WTC11 (cell line): Measurements from ENCODE around the gene FEM1C. TPM values are rescaled to one million over a fixed set of nuclear protein-coding genes. Genes with fewer than 3 reads are reported as not detected.
A peak's percentile ranks its signal among the peaks of the same experiment; 100 is the strongest.

Experiments used
- ATAC-seq: fragments of 200-7000 bp; cut with Tn5 transposase; 2 replicates; pipeline ENCODE4 v1.10.0; 2021; ENCODE audit warnings: mild to moderate bottlenecking, moderate library complexity
- CTCF ChIA-PET: fragments of 300-600 bp; sonication (Branson Sonifier 250); formaldehyde crosslinking; loops from one replicate; lab custom pipeline; 2021; ENCODE audit warnings: antibody characterized with exemption; lab: Charles Lee
- POLR2A ChIA-PET: fragments of 350-600 bp; sonication (Branson Sonifier 250); formaldehyde crosslinking; loops from one replicate; lab custom pipeline; 2021; ENCODE audit warnings: antibody characterized with exemption; lab: Charles Lee
- DNase-seq: peaks from one replicate; pipeline ENCODE4 v3.0.0; 2021; ENCODE audit warnings: low spot score
- H3K27ac Mint-ChIP-seq: 2 replicates; pipeline ENCODE4 v1.8.0; 2021; ENCODE audit warnings: mixed read lengths
- H3K27me3 Mint-ChIP-seq: 2 replicates; pipeline ENCODE4 v1.8.0; 2021; ENCODE audit warnings: low read depth, mild to moderate bottlenecking, moderate library complexity, mixed read lengths
- H3K36me3 Mint-ChIP-seq: 2 replicates; pipeline ENCODE4 v1.8.0; 2021; ENCODE audit warnings: mixed read lengths
- H3K4me1 Mint-ChIP-seq: 2 replicates; pipeline ENCODE4 v1.8.0; 2022; ENCODE audit warnings: mixed read lengths
- H3K4me3 Mint-ChIP-seq: 2 replicates; pipeline ENCODE4 v1.8.0; 2021; ENCODE audit warnings: mild to moderate bottlenecking, moderate library complexity, mixed read lengths
- H3K9me3 Mint-ChIP-seq: 2 replicates; pipeline ENCODE4 v1.8.0; 2021; ENCODE audit warnings: mixed read lengths
- CTCF ChIP-seq: fragments of 200-600 bp; IDR thresholded peaks from 2 replicates; pipeline ENCODE4 v1.8.0; 2022; ENCODE audit warnings: antibody characterized with exemption
- ESRRA ChIP-seq: sonication (generic); formaldehyde crosslinking; IDR thresholded peaks from 2 replicates; pipeline ENCODE4 v1.8.1; 2022; ENCODE audit warnings: mild to moderate bottlenecking, missing genetic modification reagents, borderline replicate concordance
- FOXK1 ChIP-seq: sonication (generic); formaldehyde crosslinking; IDR thresholded peaks from 2 replicates; pipeline ENCODE4 v1.8.0; 2022; ENCODE audit warnings: mild to moderate bottlenecking, moderate library complexity, missing genetic modification reagents
- FOXP1 ChIP-seq: sonication (generic); formaldehyde crosslinking; IDR thresholded peaks from 2 replicates; pipeline ENCODE4 v1.8.0; 2022; ENCODE audit warnings: missing genetic modification reagents, mild to moderate bottlenecking, moderate library complexity, borderline replicate concordance
- IRF2 ChIP-seq: sonication (generic); formaldehyde crosslinking; IDR thresholded peaks from 2 replicates; pipeline ENCODE4 v1.8.0; 2022; ENCODE audit warnings: low read depth, missing genetic modification reagents, borderline replicate concordance
- KAT7 ChIP-seq: sonication (generic); formaldehyde crosslinking; IDR thresholded peaks from 2 replicates; pipeline ENCODE4 v1.8.1; 2023; ENCODE audit warnings: missing genetic modification reagents, mild to moderate bottlenecking, borderline replicate concordance
- MXD4 ChIP-seq: fragments of 250-450 bp; sonication (Bioruptor Pico); IDR thresholded peaks from 2 replicates; pipeline ENCODE4 v1.8.0; 2021; ENCODE audit warnings: mild to moderate bottlenecking, moderate library complexity, borderline replicate concordance
- NFE2L1 ChIP-seq: sonication (generic); formaldehyde crosslinking; IDR thresholded peaks from 2 replicates; pipeline ENCODE4 v1.8.1; 2023; ENCODE audit warnings: missing genetic modification reagents
- PRDM15 ChIP-seq: sonication (generic); formaldehyde crosslinking; IDR thresholded peaks from 2 replicates; pipeline ENCODE4 v1.8.0; 2022; ENCODE audit warnings: missing genetic modification reagents
- RORB ChIP-seq: fragments of 250-450 bp; sonication (Bioruptor Pico); IDR thresholded peaks from 2 replicates; pipeline ENCODE4 v1.9.0; 2021; ENCODE audit warnings: mild to moderate bottlenecking
- TEAD4 ChIP-seq: sonication (generic); formaldehyde crosslinking; IDR thresholded peaks from 2 replicates; pipeline ENCODE4 v1.8.0; 2022; ENCODE audit warnings: mild to moderate bottlenecking, missing genetic modification reagents
- USF1 ChIP-seq: sonication (generic); formaldehyde crosslinking; IDR thresholded peaks from 2 replicates; pipeline ENCODE4 v1.8.0; 2022; ENCODE audit warnings: mild to moderate bottlenecking, missing genetic modification reagents
- ZNF138 ChIP-seq: sonication (generic); formaldehyde crosslinking; conservative IDR thresholded peaks from 2 replicates; pipeline ENCODE4 v1.8.1; 2022; ENCODE audit warnings: mild to moderate bottlenecking, moderate library complexity, missing genetic modification reagents
- total RNA-seq: library from RNA; stranded (reverse); gene quantifications from 3 replicates; pipeline ENCODE4 v1.2.3, GENCODE V29; 2021
- TF ChIP-seq, protein P1 (sequence below): fragments of 250-450 bp; sonication (Bioruptor Pico); conservative IDR thresholded peaks from 2 replicates; pipeline ENCODE4 v1.9.0; 2021; ENCODE audit warnings: mild to moderate bottlenecking
- TF ChIP-seq, protein P2 (sequence below): sonication (generic); formaldehyde crosslinking; IDR thresholded peaks from 2 replicates; pipeline ENCODE4 v1.8.1; 2023; ENCODE audit warnings: mild to moderate bottlenecking, missing genetic modification reagents
- TF ChIP-seq, protein P3 (sequence below): sonication (generic); formaldehyde crosslinking; IDR thresholded peaks from 2 replicates; pipeline ENCODE4 v1.8.0; 2023; ENCODE audit warnings: mild to moderate bottlenecking, missing genetic modification reagents
- TF ChIP-seq, protein P4 (sequence below): sonication (generic); formaldehyde crosslinking; conservative IDR thresholded peaks from 2 replicates; pipeline ENCODE4 v1.8.1; 2023; ENCODE audit warnings: mild to moderate bottlenecking, low read depth, missing genetic modification reagents, moderate library complexity

Gene FEM1C
- total RNA-seq, 1 experiment from 2014 or later = 13.6 TPM

GRCh38 chr5:115490596-115490995 lies 54.0 kb downstream of the FEM1C start:
- Mint-ChIP-seq H3K27ac (no peak overlapping the region), H3K36me3 (no peaks in the 10 kb centered on the region), H3K4me1 (peaks cover 19% of the 10 kb centered on the region), H3K4me3 (no peak overlapping the region), H3K9me3 (no peaks in the 10 kb centered on the region), H3K27me3 (no peaks in the 10 kb centered on the region; the same call in 1 of the 2 replicates)
- ATAC-seq (peak; percentile 23), DNase-seq (no peak)
- CTCF ChIA-PET = no interaction called here
- POLR2A ChIA-PET = no interaction called here
- TF ChIP-seq USF1 (CRISPR knock-in tag) (no peak), RORB (no peak)

DNA sequence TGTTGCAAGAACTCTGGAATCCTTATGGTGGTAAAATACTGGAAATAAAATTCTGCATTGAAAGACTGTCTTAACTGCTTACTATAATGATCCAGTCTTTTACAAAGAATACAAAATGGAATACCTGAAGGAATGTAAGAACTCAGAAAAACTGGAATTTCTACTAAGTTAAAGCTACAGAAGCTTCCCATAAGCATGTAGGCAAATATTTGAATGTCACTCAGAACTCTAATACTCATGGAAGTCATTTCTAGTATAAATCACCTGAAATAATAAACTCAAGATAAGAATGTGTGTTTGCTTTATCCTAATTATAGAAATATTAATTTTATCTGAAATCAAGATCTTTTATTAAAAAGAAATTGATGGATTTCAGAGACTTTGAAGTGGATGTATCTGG lies 54.8 kb downstream of the FEM1C start:
- no peaks in the 10 kb centered on the region for H3K9me3 Mint-ChIP-seq
- DNase-seq (no peak), ATAC-seq (no peak)
- no peak overlapping the region for H3K27ac Mint-ChIP-seq
- no peak for TF ChIP-seq PRDM15
- TF ChIP-seq, protein P1, sequence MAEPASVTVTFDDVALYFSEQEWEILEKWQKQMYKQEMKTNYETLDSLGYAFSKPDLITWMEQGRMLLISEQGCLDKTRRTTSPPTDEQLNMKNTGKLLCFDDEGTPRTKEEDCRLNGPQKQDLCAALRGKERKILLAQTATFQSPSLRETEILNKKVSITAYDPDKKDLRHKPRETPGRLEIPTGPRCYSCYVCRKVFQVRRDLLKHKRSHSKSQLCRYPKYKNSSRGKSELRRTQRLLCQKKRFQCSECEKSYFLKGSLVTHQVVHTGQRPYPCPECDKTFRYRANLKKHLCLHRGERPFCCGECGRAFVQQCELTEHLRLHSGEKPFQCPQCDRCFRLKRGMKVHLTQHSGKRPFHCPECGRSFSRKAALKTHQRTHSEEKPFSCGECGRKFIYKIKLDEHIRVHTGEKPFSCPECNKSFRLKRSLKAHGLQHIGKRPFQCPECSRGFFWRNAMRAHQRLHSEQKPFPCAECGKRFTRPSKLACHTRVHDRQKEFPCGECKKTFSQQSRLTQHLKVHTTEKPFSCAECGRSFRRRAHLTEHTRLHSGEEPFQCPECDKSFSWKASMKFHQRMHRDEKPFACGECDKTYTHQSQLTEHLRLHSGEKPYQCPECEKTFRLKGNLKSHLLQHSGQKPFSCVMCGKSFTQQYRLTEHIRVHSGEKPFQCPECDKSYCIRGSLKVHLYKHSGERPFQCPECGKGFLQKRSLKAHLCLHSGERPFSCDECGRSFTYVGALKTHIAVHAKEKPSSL (CRISPR knock-in tag) = no peak
- TF ChIP-seq FOXK1 = no peak
- TF ChIP-seq MXD4 (CRISPR knock-in tag) = no peak
- TF ChIP-seq ESRRA (CRISPR knock-in tag) = no peak
- TF ChIP-seq IRF2 (CRISPR knock-in tag) = no peak
- no peak for TF ChIP-seq CTCF
- TF ChIP-seq, protein P2, sequence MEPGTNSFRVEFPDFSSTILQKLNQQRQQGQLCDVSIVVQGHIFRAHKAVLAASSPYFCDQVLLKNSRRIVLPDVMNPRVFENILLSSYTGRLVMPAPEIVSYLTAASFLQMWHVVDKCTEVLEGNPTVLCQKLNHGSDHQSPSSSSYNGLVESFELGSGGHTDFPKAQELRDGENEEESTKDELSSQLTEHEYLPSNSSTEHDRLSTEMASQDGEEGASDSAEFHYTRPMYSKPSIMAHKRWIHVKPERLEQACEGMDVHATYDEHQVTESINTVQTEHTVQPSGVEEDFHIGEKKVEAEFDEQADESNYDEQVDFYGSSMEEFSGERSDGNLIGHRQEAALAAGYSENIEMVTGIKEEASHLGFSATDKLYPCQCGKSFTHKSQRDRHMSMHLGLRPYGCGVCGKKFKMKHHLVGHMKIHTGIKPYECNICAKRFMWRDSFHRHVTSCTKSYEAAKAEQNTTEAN (CRISPR knock-in tag) = no peak
- TF ChIP-seq ZNF138 = no peak
- no peak for TF ChIP-seq KAT7
- no peak overlapping the region for H3K4me3 Mint-ChIP-seq
- ChIA-PET CTCF (no interaction called here), POLR2A (no interaction called here)
- no peaks in the 10 kb centered on the region; the same call in 1 of the 2 replicates for H3K27me3 Mint-ChIP-seq
- no peaks in the 10 kb centered on the region for H3K36me3 Mint-ChIP-seq
- H3K4me1 Mint-ChIP-seq = peaks cover 18% of the 10 kb centered on the region

GRCh38 chr5:115487756-115488155 lies 56.8 kb downstream of the FEM1C start:
- TF ChIP-seq NFE2L1 (no peak), TEAD4 (no peak), FOXP1 (CRISPR knock-in tag) (no peak), RORB (no peak)
- TF ChIP-seq, protein P3, sequence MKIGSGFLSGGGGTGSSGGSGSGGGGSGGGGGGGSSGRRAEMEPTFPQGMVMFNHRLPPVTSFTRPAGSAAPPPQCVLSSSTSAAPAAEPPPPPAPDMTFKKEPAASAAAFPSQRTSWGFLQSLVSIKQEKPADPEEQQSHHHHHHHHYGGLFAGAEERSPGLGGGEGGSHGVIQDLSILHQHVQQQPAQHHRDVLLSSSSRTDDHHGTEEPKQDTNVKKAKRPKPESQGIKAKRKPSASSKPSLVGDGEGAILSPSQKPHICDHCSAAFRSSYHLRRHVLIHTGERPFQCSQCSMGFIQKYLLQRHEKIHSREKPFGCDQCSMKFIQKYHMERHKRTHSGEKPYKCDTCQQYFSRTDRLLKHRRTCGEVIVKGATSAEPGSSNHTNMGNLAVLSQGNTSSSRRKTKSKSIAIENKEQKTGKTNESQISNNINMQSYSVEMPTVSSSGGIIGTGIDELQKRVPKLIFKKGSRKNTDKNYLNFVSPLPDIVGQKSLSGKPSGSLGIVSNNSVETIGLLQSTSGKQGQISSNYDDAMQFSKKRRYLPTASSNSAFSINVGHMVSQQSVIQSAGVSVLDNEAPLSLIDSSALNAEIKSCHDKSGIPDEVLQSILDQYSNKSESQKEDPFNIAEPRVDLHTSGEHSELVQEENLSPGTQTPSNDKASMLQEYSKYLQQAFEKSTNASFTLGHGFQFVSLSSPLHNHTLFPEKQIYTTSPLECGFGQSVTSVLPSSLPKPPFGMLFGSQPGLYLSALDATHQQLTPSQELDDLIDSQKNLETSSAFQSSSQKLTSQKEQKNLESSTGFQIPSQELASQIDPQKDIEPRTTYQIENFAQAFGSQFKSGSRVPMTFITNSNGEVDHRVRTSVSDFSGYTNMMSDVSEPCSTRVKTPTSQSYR (CRISPR knock-in tag) = no peak
- TF ChIP-seq, protein P4, sequence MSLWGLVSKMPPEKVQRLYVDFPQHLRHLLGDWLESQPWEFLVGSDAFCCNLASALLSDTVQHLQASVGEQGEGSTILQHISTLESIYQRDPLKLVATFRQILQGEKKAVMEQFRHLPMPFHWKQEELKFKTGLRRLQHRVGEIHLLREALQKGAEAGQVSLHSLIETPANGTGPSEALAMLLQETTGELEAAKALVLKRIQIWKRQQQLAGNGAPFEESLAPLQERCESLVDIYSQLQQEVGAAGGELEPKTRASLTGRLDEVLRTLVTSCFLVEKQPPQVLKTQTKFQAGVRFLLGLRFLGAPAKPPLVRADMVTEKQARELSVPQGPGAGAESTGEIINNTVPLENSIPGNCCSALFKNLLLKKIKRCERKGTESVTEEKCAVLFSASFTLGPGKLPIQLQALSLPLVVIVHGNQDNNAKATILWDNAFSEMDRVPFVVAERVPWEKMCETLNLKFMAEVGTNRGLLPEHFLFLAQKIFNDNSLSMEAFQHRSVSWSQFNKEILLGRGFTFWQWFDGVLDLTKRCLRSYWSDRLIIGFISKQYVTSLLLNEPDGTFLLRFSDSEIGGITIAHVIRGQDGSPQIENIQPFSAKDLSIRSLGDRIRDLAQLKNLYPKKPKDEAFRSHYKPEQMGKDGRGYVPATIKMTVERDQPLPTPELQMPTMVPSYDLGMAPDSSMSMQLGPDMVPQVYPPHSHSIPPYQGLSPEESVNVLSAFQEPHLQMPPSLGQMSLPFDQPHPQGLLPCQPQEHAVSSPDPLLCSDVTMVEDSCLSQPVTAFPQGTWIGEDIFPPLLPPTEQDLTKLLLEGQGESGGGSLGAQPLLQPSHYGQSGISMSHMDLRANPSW (CRISPR knock-in tag) = no peak
- Mint-ChIP-seq H3K4me1 (peaks cover 5% of the 10 kb centered on the region), H3K9me3 (no peaks in the 10 kb centered on the region), H3K36me3 (no peaks in the 10 kb centered on the region), H3K27ac (no peak overlapping the region), H3K4me3 (no peak overlapping the region), H3K27me3 (no peaks in the 10 kb centered on the region; the same call in 1 of the 2 replicates)
- ChIA-PET POLR2A (no interaction called here), CTCF (no interaction called here)
- DNase-seq (no peak), ATAC-seq (no peak)
